SJSA1 (cell line): ENCODE measurements around the gene SLC25A12. TPM values are rescaled to one million over a fixed set of nuclear protein-coding genes. Genes with fewer than 3 reads are reported as not detected.
"Not testable (repeated sequence)": the region's sequence is repeated elsewhere in the genome, so short reads cannot be mapped to it uniquely, and the experiment has no call there.

Experiments used
- DNase-seq, 2 experiments: peaks; one replicate each; pipeline ENCODE4 v3.0.0-alpha.2; 2015 to 2020; ENCODE audit warnings: low spot score in 2 of 2, low read depth in 1 of 2
- H3K27ac ChIP-seq: fragments of 250-450 bp; sonication (Bioruptor Pico); 2 replicates; pipeline ENCODE4 v1.5.1; 2020; ENCODE audit warnings: mild to moderate bottlenecking, moderate library complexity
- H3K27me3 ChIP-seq: fragments of 250-450 bp; sonication (Bioruptor Pico); replicated peaks from 2 replicates; pipeline ENCODE4 v1.5.1; 2020; ENCODE audit warnings: mild to moderate bottlenecking, moderate library complexity
- H3K36me3 ChIP-seq: fragments of 250-450 bp; sonication (Bioruptor Pico); 2 replicates; pipeline ENCODE4 v1.5.1; 2020; ENCODE audit warnings: mild to moderate bottlenecking
- H3K4me1 ChIP-seq: fragments of 250-450 bp; sonication (Bioruptor Pico); replicated peaks from 2 replicates; pipeline ENCODE4 v1.6.1; 2021; ENCODE audit warnings: mild to moderate bottlenecking
- H3K4me3 ChIP-seq: fragments of 250-450 bp; sonication (Bioruptor Pico); 2 replicates; pipeline ENCODE4 v1.5.1; 2020; ENCODE audit warnings: mild to moderate bottlenecking
- H3K9me3 ChIP-seq: fragments of 250-450 bp; sonication (Bioruptor Pico); replicated peaks from 2 replicates; pipeline ENCODE4 v1.5.1; 2020; ENCODE audit warnings: mild to moderate bottlenecking
- total RNA-seq: library from RNA; depleted of rRNA; stranded (reverse); fragments of >200 nt; shearing (Covaris generic); gene quantifications from 2 replicates; pipeline ENCODE4 v1.2.3, GENCODE V29; 2014

Gene SLC25A12
- total RNA-seq, 1 experiment from 2014 or later = 14.3 TPM

DNA sequence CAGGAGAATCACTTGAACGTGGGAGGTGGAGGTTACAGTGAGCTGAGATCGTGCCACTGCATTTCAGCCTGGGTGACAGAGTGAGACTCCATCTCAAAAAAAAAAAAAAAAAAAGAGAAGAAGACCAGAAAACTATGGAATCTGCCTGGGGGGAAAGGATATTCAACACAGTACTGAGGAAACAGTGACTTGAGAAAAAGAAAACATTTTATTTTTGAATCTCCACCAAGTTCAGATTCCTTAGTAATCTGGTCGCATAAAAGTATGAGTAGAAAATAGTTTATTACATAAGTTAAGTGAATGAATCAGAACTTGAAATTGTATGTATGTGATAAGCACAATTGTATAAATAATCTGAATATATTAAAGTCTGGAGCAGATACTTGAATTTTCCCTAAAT lies 15.2 kb upstream of the SLC25A12 start:
- H3K27me3 ChIP-seq = no peaks in the 10 kb centered on the region
- no peak overlapping the region for H3K27ac ChIP-seq
- no peak for DNase-seq
- H3K4me3 ChIP-seq = no peak overlapping the region
- no peaks in the 10 kb centered on the region for H3K4me1 ChIP-seq
- no peaks in the 10 kb centered on the region for H3K36me3 ChIP-seq
- H3K9me3 ChIP-seq = no peaks in the 10 kb centered on the region

DNA sequence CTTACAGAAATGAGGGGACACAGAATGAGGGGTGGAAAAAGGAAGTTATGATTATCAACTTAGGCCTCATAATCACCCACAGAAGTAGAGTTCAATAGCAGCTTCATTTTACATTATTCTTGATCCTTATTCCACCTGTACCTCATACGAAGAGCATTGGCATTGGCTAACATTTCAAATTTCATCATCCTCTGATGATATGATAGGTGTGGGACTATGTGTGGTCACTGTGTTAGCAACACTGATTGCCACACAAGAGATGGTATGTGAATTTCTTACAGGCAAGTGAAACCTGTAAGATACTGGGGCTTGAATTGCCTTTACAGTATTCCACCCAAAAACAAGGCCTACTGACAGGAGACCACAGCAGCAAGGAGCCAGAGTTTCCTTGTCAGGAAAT lies 14.2 kb upstream of the SLC25A12 start:
- Histone ChIP-seq H3K4me3 (no peak overlapping the region), H3K4me1 (no peaks in the 10 kb centered on the region), H3K27ac (no peak overlapping the region), H3K27me3 (no peaks in the 10 kb centered on the region), H3K9me3 (no peaks in the 10 kb centered on the region), H3K36me3 (no peaks in the 10 kb centered on the region)
- no peak for DNase-seq

DNA sequence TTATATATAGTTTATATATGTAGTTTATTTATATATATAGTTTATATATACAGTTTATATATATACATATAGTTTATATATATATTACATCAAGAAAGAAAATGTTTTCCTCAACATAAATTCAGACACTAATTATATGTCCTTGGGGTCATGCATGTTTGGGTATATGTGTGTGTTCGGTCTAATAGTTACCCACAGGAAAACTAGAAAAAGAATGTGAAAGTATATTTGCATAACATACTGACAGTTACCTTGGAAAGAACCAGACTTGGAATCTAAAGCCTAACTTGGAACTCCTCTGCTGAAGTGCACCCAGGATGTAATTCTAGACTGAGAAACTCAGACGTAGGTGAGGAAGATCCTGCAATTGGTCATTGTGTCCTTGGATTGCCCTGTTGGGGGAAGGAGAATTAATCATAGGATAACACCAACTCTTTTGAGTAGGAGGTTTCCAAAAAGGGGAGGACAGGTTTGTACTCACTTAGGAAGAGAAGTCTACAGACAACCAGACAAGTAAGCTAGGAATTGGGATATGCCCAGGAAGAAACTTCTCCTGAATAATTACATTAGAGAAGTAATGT lies 8.9 kb upstream of the SLC25A12 start:
- H3K4me3 ChIP-seq = no peak overlapping the region
- no peak overlapping the region for H3K27ac ChIP-seq
- no peaks in the 10 kb centered on the region for H3K9me3 ChIP-seq
- no peak for DNase-seq
- no peaks in the 10 kb centered on the region for H3K27me3 ChIP-seq
- no peaks in the 10 kb centered on the region for H3K4me1 ChIP-seq
- H3K36me3 ChIP-seq = no peaks in the 10 kb centered on the region

DNA sequence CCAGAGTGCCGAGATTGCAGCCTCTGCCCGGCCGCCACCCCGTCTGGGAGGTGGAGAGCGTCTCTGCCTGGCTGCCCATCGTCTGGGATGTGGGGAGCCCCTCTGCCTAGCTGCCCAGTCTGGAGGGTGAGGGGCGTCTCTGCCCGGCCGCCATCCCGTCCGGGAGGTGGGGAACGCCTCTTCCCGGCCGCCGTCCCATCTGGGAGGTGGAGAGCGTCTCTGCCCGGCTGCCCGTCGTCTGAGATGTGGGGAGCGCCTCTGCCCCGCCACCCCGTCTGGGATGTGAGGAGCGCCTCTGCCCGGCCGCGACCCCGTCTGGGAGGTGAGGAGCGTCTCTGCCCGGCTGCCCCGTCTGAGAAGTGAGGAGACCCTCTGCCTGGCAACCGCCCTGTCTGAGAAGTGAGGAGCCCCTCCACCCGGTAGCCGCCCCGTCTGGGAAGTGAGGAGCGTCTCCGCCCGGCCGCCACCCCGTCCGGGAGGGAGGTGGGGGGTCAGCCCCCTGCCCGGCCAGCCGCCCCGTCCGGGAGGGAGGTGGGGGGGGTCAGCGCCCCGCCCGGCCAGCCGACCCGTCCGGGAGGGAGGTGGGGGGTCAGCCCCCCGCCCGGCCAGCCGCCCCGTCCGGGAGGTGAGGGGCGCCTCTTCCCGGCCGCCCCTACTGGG lies 5.7 kb upstream of the SLC25A12 start:
- not testable (repeated sequence) for DNase-seq, H3K27me3 ChIP-seq

DNA sequence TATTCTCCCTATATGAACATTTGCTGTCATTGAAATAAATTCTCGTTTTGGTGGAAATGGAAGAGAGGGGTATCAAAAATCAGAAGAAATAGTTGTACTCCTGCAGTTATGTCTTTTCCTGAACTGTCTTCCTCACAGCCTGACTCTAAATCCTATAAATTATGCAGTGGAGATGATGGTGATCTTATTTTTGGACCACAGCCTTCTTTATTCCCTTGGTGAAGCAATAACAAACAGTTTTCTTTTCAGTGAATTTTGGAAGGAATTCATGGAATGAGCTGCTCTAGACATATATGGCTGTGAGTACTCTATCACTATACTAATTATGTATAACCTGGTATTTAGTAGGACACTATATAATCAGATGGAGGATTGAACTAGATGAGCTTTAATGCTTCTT lies 1.7 kb upstream of the SLC25A12 start:
- peaks cover 10% of the 10 kb centered on the region for H3K4me1 ChIP-seq
- DNase-seq = no peak
- no peak overlapping the region for H3K27ac ChIP-seq
- H3K36me3 ChIP-seq = no peaks in the 10 kb centered on the region
- H3K9me3 ChIP-seq = no peaks in the 10 kb centered on the region
- no peak overlapping the region for H3K4me3 ChIP-seq
- no peaks in the 10 kb centered on the region for H3K27me3 ChIP-seq

More for the DNA sequence above, 5.7 kb upstream of the SLC25A12 start:
- not testable (repeated sequence) for H3K27ac ChIP-seq, H3K9me3 ChIP-seq, H3K36me3 ChIP-seq, H3K4me3 ChIP-seq, H3K4me1 ChIP-seq

DNA sequence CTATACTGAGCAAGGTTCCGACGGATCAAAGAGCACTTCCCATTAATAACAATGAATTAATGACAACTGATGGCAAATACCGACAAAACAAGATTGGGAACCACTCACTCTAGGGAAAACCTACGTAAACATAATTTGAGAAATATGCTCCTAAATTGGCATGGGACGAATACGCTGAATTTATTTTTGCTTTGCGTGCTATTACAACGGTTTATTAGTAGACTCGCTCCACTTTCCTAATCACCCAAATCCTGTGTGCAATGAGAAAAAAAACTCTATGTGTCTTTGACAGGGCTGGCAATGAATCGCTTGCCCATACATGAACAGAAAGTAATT lies 536 bp upstream of the SLC25A12 start:
- Histone ChIP-seq H3K9me3 (no peaks in the 10 kb centered on the region), H3K4me1 (peaks cover 10% of the 10 kb centered on the region), H3K4me3 (peak overlapping the region; percentile 62), H3K36me3 (0 out of 2 replicates have a peak, but pooled peaks cover 6% of the 10 kb centered on the region), H3K27me3 (no peaks in the 10 kb centered on the region), H3K27ac (peak overlapping the region; percentile 58)
- no peak for DNase-seq

DNA sequence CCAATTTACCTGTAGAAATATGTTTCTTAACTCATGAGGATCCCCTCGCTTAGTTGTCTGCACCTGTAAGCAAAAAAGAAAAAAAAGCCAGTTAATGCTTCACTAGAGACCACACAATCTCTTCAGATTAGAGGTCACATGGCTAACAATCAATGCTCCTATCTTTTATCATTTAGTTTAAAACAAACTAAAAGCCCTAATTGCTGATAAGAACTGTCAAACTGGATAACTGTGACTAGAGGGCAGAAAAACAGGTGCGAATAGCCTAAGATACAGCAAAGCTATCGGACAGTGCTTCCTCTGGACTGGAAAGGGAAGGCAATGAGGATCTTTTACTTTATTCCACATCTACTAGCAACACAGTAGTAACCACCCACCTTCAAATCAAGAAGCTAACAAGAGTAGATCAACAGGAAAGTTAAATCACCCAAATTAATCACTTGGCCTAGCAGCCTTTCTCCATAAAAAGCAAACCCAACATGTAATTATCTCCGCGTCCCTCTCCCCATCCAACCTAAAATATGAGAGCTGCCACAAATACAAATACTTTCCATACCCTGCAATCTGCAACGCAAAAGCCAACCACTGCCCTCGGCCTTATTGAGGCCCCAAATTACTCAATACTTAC lies 734 bp downstream of the SLC25A12 start:
- H3K9me3 ChIP-seq = no peaks in the 10 kb centered on the region
- no peak overlapping the region for H3K27ac ChIP-seq
- no peak for DNase-seq
- peaks cover 10% of the 10 kb centered on the region for H3K4me1 ChIP-seq
- 0 out of 2 replicates have a peak, but pooled peaks cover 8% of the 10 kb centered on the region for H3K36me3 ChIP-seq
- H3K4me3 ChIP-seq = peak overlapping the region; percentile 62
- H3K27me3 ChIP-seq = no peaks in the 10 kb centered on the region

DNA sequence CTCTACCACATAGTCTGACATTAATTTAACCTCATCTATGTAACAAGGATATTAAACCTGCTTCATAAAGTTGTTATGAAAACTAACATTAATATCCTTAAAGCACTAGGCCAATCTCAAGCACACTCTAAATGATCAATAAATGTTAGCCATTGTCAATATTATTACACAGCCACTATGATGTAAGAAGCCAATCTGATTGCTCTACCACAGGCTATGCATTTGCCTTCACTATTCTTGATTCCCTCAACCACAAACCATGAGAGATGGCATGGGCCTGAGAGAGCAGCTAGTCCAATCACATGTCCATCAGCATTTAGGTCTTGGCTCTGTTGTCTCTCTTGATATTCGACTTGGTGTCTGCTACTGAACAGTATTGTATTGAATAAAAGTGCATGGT lies 4.2 kb downstream of the SLC25A12 start:
- no peaks in the 10 kb centered on the region for H3K9me3 ChIP-seq
- peaks cover 9% of the 10 kb centered on the region for H3K4me1 ChIP-seq
- DNase-seq = no peak
- H3K4me3 ChIP-seq = no peak overlapping the region
- no peaks in the 10 kb centered on the region for H3K27me3 ChIP-seq
- no peak overlapping the region for H3K27ac ChIP-seq
- 0 out of 2 replicates have a peak, but pooled peaks cover 8% of the 10 kb centered on the region for H3K36me3 ChIP-seq

DNA sequence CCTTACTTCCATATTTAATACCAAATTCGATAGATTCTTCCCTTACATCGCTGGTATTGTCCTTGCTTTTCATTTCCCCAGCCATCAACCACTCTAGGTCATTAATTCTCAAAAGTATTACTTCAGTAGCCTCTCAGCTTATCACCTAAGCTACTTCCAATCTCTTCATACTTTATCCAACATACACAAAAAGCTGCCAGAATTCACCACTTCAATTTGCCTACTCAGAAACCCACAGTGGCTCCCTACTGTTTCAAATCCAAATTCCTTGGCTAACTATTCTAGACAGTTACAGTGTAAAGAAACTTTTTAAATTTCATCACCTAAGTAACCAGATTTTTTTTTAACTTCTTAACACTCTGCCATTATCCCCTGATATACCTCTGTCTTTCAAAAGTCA lies 4.7 kb downstream of the SLC25A12 start:
- H3K4me3 ChIP-seq = no peak overlapping the region
- H3K27ac ChIP-seq = no peak overlapping the region
- no peak for DNase-seq
- peaks cover 4% of the 10 kb centered on the region; the same call in 1 of the 2 replicates for H3K4me1 ChIP-seq
- H3K36me3 ChIP-seq = 0 out of 2 replicates have a peak, but pooled peaks cover 8% of the 10 kb centered on the region
- H3K27me3 ChIP-seq = no peaks in the 10 kb centered on the region
- H3K9me3 ChIP-seq = no peaks in the 10 kb centered on the region

DNA sequence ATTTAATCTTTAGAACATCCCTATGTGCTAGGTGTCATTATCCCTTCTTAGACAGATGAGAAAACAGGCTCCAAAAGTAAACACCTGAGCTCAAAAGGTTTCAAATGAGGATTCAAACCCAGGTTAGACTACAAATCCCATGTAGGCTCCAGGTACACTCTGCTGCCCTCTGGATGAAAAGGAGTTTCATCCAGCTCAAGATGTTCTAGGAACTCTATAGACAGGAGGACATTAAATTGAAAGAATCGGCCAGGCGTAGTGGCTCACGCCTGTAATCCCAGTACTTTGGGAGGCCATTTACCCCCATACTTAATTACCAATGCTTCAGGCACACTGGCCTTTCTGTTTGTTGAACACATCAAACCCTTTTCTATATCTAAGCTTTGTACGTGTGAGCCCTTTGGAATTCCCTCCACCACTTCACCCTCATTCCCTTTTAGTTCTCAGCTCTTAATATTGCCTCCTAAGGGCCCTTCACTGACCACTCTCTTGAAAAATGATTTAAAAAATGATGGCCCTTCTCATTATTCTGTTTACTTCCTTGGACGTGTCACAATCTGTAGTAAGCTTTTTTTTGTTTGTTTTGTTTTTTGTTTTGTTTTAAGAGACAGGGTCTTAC lies 10.7 kb downstream of the SLC25A12 start:
- DNase-seq = no peak
- no peaks in the 10 kb centered on the region for H3K36me3 ChIP-seq
- no peak overlapping the region for H3K27ac ChIP-seq
- no peaks in the 10 kb centered on the region for H3K27me3 ChIP-seq
- no peaks in the 10 kb centered on the region for H3K4me1 ChIP-seq
- H3K9me3 ChIP-seq = no peaks in the 10 kb centered on the region
- H3K4me3 ChIP-seq = no peak overlapping the region

DNA sequence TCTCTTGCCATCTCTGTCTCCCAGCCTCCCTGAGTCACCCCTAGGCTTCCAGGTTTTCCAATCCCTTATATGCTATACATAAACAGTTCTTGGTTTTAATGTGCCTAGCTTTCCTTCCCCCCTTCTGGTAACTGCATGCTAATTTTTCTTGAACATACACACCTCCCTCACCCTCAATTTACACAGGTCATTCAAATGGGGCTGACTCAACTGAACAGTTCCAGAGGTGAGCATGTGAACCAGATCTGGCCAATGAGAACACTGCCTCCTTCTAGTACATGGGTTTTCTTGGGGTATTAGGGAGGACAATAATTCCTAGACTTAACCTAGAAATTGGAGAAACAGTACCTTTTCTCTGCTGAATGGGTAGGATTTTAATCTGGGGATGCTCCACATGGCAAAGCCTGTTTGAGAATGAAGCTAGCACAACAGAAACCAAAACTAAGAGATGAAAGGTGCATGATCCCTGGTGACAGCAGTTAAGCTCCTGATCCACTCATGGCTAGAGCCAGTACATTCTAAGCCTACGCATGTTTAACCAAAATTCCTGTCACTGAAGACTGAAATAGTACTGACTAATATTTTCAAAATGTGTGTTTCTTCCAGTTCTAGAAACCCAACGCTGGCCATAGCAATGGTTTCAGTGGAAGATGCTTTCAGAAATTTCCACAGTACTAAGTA lies 11.8 kb downstream of the SLC25A12 start:
- no peak overlapping the region for H3K4me3 ChIP-seq
- DNase-seq = no peak
- no peaks in the 10 kb centered on the region for H3K36me3 ChIP-seq
- H3K27me3 ChIP-seq = no peaks in the 10 kb centered on the region
- H3K9me3 ChIP-seq = no peaks in the 10 kb centered on the region
- H3K4me1 ChIP-seq = no peaks in the 10 kb centered on the region
- H3K27ac ChIP-seq = no peak overlapping the region

DNA sequence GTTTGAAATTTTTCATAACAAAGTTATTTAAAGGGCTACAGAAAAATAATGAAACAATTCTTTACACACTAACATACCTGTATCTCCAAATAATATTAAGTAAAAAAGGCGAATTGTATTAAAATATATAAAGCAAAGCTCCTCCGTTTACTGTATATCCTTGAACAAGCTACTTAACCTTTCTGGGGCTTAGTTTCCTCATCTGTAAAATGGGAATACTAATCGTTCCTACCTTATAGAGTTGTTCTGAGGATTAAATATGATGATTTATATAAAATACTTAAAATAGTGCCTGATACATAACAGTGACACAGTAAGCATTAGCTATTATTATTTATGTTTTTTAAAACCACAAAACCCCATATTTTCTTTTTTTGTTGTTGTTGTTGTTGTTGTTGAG lies 13.3 kb downstream of the SLC25A12 start:
- Histone ChIP-seq H3K9me3 (no peaks in the 10 kb centered on the region), H3K27me3 (no peaks in the 10 kb centered on the region), H3K4me3 (no peak overlapping the region), H3K4me1 (no peaks in the 10 kb centered on the region), H3K36me3 (no peaks in the 10 kb centered on the region), H3K27ac (no peak overlapping the region)
- no peak for DNase-seq

DNA sequence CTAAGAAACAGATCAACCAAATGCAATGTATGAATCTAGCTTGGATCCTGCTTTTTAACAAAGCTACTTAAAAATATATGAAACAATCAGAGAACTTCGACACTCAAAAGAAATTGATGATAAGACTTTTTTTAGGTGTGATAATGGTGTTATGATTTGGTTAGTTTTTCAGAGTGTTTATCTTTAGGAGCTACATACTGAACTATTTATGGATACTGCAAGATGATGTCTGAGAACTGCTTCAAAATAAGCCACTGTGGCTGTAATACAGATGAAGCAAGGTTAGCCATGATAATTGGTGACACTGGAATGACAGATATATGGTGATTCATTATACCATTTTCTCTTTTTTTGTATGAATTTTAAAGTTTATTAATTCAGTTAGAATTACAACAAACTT lies 14.2 kb downstream of the SLC25A12 start:
- Histone ChIP-seq H3K4me3 (no peak overlapping the region), H3K36me3 (0 out of 2 replicates have a peak, but pooled peaks cover 6% of the 10 kb centered on the region), H3K27ac (no peak overlapping the region), H3K9me3 (no peaks in the 10 kb centered on the region), H3K4me1 (no peaks in the 10 kb centered on the region), H3K27me3 (no peaks in the 10 kb centered on the region)
- no peak for DNase-seq
